A549 (cell line): ENCODE measurements around the gene MYO15B.

ENCODE experiments used
- CBX2 ChIP-seq: fragments of 200-600 bp; sonication (generic); IDR thresholded peaks from 2 replicates; pipeline ENCODE4 v1.6.1; 2016; ENCODE audit warnings: low read depth, mild to moderate bottlenecking, borderline replicate concordance
- ESRRA ChIP-seq: fragments of 150-350 bp; IDR thresholded peaks from 2 replicates; pipeline ENCODE4 v1.6.1; 2014; ENCODE audit warnings: mild to moderate bottlenecking, low read length, borderline replicate concordance
- HDAC2 ChIP-seq: fragments of 200-600 bp; sonication (generic); IDR thresholded peaks from 2 replicates; pipeline ENCODE4 v1.6.1; 2016
- MYC ChIP-seq: IDR thresholded peaks from 2 replicates; pipeline ENCODE4 v1.6.1; 2012; ENCODE audit warnings: mild to moderate bottlenecking, inconsistent platforms, low read length, improper control_type of control experiment, borderline replicate concordance
- NFE2L2 ChIP-seq: fragments of 150-350 bp; conservative IDR thresholded peaks from 2 replicates; pipeline ENCODE4 v1.6.1; 2014; ENCODE audit warnings: low read length
- NR3C1 ChIP-seq: fragments of >200 bp; sonication (Bioruptor Twin); formaldehyde crosslinking; IDR thresholded peaks from 3 replicates; pipeline ENCODE4 v1.6.1; 2017
- POLR2A ChIP-seq: IDR thresholded peaks from 2 replicates; pipeline ENCODE4 v1.6.1; 2012; ENCODE audit warnings: mild to moderate bottlenecking, low read length
- RCOR1 ChIP-seq: fragments of 150-350 bp; IDR thresholded peaks from 2 replicates; pipeline ENCODE4 v1.6.1; 2014; ENCODE audit warnings: antibody characterized with exemption, low read length, low read depth
- RFX5 ChIP-seq: fragments of 450-650 bp; IDR thresholded peaks from 2 replicates; pipeline ENCODE4 v1.7.1; 2014; ENCODE audit warnings: antibody characterized with exemption, mild to moderate bottlenecking, moderate library complexity
- TF ChIP-seq, protein P1 (sequence below): fragments of >200 bp; sonication (Bioruptor Twin); formaldehyde crosslinking; IDR thresholded peaks from 3 replicates; pipeline ENCODE4 v1.5.1; 2016
- TF ChIP-seq, protein P2 (sequence below): fragments of 200-600 bp; sonication (generic); IDR thresholded peaks from 2 replicates; pipeline ENCODE4 v1.6.1; 2016; ENCODE audit warnings: antibody characterized with exemption, mild to moderate bottlenecking, moderate library complexity
- TF ChIP-seq, protein P3 (sequence below): IDR thresholded peaks from 2 replicates; pipeline ENCODE4 v1.6.1; 2012; ENCODE audit warnings: low read depth, borderline replicate concordance

DNA sequence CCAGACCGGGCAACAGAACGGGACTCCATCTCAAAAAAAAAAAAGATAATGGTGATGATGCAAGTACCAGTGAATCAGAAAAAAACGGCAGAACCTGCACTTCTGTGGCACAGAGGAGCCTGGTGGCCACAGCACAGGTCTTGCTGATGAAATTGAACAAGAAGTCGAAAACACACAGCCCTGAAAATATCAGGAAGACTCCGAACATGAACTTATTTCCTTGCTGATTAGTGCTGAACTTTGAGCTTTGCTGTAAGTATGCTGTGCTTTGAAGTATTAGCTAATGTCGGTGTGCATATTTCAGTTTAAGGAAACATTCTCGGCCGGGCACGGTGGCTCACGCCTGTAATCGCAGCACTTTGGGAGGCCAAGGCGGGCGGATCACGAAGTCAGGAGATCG lies 10.9 kb upstream of the MYO15B start:
- TF ChIP-seq, protein P1, sequence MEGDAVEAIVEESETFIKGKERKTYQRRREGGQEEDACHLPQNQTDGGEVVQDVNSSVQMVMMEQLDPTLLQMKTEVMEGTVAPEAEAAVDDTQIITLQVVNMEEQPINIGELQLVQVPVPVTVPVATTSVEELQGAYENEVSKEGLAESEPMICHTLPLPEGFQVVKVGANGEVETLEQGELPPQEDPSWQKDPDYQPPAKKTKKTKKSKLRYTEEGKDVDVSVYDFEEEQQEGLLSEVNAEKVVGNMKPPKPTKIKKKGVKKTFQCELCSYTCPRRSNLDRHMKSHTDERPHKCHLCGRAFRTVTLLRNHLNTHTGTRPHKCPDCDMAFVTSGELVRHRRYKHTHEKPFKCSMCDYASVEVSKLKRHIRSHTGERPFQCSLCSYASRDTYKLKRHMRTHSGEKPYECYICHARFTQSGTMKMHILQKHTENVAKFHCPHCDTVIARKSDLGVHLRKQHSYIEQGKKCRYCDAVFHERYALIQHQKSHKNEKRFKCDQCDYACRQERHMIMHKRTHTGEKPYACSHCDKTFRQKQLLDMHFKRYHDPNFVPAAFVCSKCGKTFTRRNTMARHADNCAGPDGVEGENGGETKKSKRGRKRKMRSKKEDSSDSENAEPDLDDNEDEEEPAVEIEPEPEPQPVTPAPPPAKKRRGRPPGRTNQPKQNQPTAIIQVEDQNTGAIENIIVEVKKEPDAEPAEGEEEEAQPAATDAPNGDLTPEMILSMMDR: no peak
- TF ChIP-seq POLR2A (no peak), MYC (no peak), ESRRA (no peak), NR3C1 (no peak), CBX2 (no peak), RFX5 (no peak), NFE2L2 (no peak), HDAC2 (no peak), RCOR1 (no peak)
- TF ChIP-seq, protein P2, sequence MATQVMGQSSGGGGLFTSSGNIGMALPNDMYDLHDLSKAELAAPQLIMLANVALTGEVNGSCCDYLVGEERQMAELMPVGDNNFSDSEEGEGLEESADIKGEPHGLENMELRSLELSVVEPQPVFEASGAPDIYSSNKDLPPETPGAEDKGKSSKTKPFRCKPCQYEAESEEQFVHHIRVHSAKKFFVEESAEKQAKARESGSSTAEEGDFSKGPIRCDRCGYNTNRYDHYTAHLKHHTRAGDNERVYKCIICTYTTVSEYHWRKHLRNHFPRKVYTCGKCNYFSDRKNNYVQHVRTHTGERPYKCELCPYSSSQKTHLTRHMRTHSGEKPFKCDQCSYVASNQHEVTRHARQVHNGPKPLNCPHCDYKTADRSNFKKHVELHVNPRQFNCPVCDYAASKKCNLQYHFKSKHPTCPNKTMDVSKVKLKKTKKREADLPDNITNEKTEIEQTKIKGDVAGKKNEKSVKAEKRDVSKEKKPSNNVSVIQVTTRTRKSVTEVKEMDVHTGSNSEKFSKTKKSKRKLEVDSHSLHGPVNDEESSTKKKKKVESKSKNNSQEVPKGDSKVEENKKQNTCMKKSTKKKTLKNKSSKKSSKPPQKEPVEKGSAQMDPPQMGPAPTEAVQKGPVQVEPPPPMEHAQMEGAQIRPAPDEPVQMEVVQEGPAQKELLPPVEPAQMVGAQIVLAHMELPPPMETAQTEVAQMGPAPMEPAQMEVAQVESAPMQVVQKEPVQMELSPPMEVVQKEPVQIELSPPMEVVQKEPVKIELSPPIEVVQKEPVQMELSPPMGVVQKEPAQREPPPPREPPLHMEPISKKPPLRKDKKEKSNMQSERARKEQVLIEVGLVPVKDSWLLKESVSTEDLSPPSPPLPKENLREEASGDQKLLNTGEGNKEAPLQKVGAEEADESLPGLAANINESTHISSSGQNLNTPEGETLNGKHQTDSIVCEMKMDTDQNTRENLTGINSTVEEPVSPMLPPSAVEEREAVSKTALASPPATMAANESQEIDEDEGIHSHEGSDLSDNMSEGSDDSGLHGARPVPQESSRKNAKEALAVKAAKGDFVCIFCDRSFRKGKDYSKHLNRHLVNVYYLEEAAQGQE: no peak
- TF ChIP-seq, protein P3, sequence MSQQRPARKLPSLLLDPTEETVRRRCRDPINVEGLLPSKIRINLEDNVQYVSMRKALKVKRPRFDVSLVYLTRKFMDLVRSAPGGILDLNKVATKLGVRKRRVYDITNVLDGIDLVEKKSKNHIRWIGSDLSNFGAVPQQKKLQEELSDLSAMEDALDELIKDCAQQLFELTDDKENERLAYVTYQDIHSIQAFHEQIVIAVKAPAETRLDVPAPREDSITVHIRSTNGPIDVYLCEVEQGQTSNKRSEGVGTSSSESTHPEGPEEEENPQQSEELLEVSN: no peak
